ENCODE results near the gene TMEFF2.
A peak's percentile ranks its signal among the peaks of the same experiment; 100 is the strongest.

The TMEFF2 gene

GRCh38 chr2:191938779-191939178 lies 256.0 kb downstream of the TMEFF2 start:
- no peak overlapping the region for H3K4me3 ChIP-seq (ENCODE audit: low read depth, low read length)
- DNase-seq (ENCODE audit: low read depth) = no peak
- no peak for TF ChIP-seq CTCF (IDR thresholded peaks at IDR 0.05; ENCODE audit: control insufficient read depth, extremely low read depth, insufficient read depth)

GRCh38 chr2:191936882-191937405 lies 257.8 kb downstream of the TMEFF2 start:
- H3K4me3 ChIP-seq (ENCODE audit: low read depth, low read length) = no peak overlapping the region
- DNase-seq (ENCODE audit: low read depth) = no peak
- TF ChIP-seq CTCF (IDR thresholded peaks at IDR 0.05; ENCODE audit: control insufficient read depth, extremely low read depth, insufficient read depth) = no peak

GRCh38 chr2:191935247-191935646 lies 259.5 kb downstream of the TMEFF2 start:
- no peak for TF ChIP-seq CTCF (IDR thresholded peaks at IDR 0.05; ENCODE audit: control insufficient read depth, extremely low read depth, insufficient read depth)
- no peak for DNase-seq (ENCODE audit: low read depth)

GRCh38 chr2:191933307-191934105 lies 261.2 kb downstream of the TMEFF2 start:
- no peak overlapping the region for H3K4me3 ChIP-seq (ENCODE audit: low read depth, low read length)
- DNase-seq (ENCODE audit: low read depth) = no peak
- no peak for TF ChIP-seq CTCF (IDR thresholded peaks at IDR 0.05; ENCODE audit: control insufficient read depth, extremely low read depth, insufficient read depth)

More at GRCh38 chr2:191935247-191935646, 259.5 kb downstream of the TMEFF2 start:
- H3K4me3 ChIP-seq (ENCODE audit: low read depth, low read length) = no peak overlapping the region

- H3K4me3 ChIP-seq (ENCODE audit: low read depth, low read length) = no peak overlapping the region
- peak; percentile 97 for DNase-seq (ENCODE audit: low read depth)
- TF ChIP-seq CTCF (IDR thresholded peaks at IDR 0.05; ENCODE audit: control insufficient read depth, extremely low read depth, insufficient read depth) = no peak
These were observed 262.4 kb downstream of the TMEFF2 start for GRCh38 chr2:191932286-191932685.

- no peak overlapping the region for H3K4me3 ChIP-seq (ENCODE audit: low read depth, low read length)
- TF ChIP-seq CTCF (IDR thresholded peaks at IDR 0.05; ENCODE audit: control insufficient read depth, extremely low read depth, insufficient read depth) = no peak
- DNase-seq (ENCODE audit: low read depth) = no peak
These were observed 263.4 kb downstream of the TMEFF2 start for GRCh38 chr2:191931329-191931728.
